CD4-positive, alpha-beta memory T cell (primary cell): Measurements from ENCODE around the gene CELSR1. TPM values are rescaled to one million over a fixed set of nuclear protein-coding genes. Genes with fewer than 3 reads are reported as not detected.
A peak's percentile ranks its signal among the peaks of the same experiment; 100 is the strongest.

Experiments
- CTCF ChIA-PET: fragments of 350-600 bp; sonication (Branson Sonifier 250); formaldehyde crosslinking; loops from one replicate; lab custom pipeline; 2021; ENCODE audit warnings: inconsistent platforms; ENCODE audit not compliant: partially characterized antibody; lab: Charles Lee
- POLR2A ChIA-PET: fragments of 350-600 bp; sonication (Branson Sonifier 250); formaldehyde crosslinking; loops from one replicate; lab custom pipeline; 2021; ENCODE audit not compliant: partially characterized antibody; lab: Charles Lee
- DNase-seq, 5 donors: peaks; one replicate each; pipeline versions ENCODE4 v3.0.0 to v3.0.0-alpha.2; 2020 to 2022; ENCODE audit warnings: mixed read lengths in 1 of 5
- H3K27ac ChIP-seq: one replicate; pipeline ENCODE4 v1.7.0; 2013; ENCODE audit warnings: low read depth, low read length
- H3K27me3 ChIP-seq: 2 replicates; pipeline ENCODE4 v1.7.0; 2013; ENCODE audit warnings: mild to moderate bottlenecking, low read length, moderate library complexity; ENCODE audit not compliant: insufficient read depth
- H3K36me3 ChIP-seq: 2 replicates; pipeline ENCODE4 v1.7.0; 2013; ENCODE audit warnings: mild to moderate bottlenecking, low read length, moderate library complexity; ENCODE audit not compliant: insufficient read depth
- H3K4me1 ChIP-seq: 2 replicates; pipeline ENCODE4 v1.7.0; 2013; ENCODE audit warnings: mild to moderate bottlenecking, low read length, moderate library complexity; ENCODE audit not compliant: insufficient read depth
- H3K4me3 ChIP-seq, 2 donors: one replicate each; pipeline ENCODE4 v1.7.0; 2013; ENCODE audit warnings: low read length in 2 of 2, mild to moderate bottlenecking in 1 of 2
- H3K9me3 ChIP-seq, 2 donors: one replicate each; pipeline ENCODE4 v1.7.0; 2013; ENCODE audit warnings: low read length in 2 of 2, control low read depth in 1 of 2; ENCODE audit not compliant: control insufficient read depth in 1 of 2
- H3K27ac Mint-ChIP-seq, 7 donors: one replicate each; pipeline ENCODE4 v1.8.0; 2020 to 2021; ENCODE audit warnings: mixed read lengths in 7 of 7, mild to moderate bottlenecking in 6 of 7, inconsistent platforms in 3 of 7, moderate library complexity in 3 of 7
- H3K27me3 Mint-ChIP-seq, 2 donors: one replicate each; pipeline ENCODE4 v1.8.0; 2020 to 2021; ENCODE audit warnings: mixed read lengths in 2 of 2
- H3K36me3 Mint-ChIP-seq, 2 donors: one replicate each; pipeline ENCODE4 v1.8.0; 2020 to 2021; ENCODE audit warnings: mixed read lengths in 2 of 2, inconsistent platforms in 1 of 2, mild to moderate bottlenecking in 1 of 2
- H3K4me1 Mint-ChIP-seq, 4 donors: one replicate each; pipeline ENCODE4 v1.8.0; 2020 to 2021; ENCODE audit warnings: mixed read lengths in 4 of 4, mild to moderate bottlenecking in 1 of 4
- H3K4me3 Mint-ChIP-seq, 8 donors: one replicate each; pipeline ENCODE4 v1.8.0; 2020 to 2021; ENCODE audit warnings: mixed read lengths in 8 of 8, mild to moderate bottlenecking in 7 of 8, moderate library complexity in 6 of 8, inconsistent platforms in 3 of 8
- H3K9me3 Mint-ChIP-seq, 8 donors: one replicate each; pipeline ENCODE4 v1.8.0; 2020 to 2021; ENCODE audit warnings: mixed read lengths in 8 of 8, mild to moderate bottlenecking in 5 of 8, inconsistent platforms in 3 of 8, moderate library complexity in 1 of 8
- intact Hi-C: fragments of 100-400 bp; cut with micrococcal nuclease; formaldehyde crosslinking; loops from one replicate; pipeline ENCODE4 v1.15.1; 2023
- polyA plus RNA-seq, 2 donors: library from polyadenylated mRNA; unstranded; fragments of 300-500 nt; fragmentation: Illumina TruSeq; gene quantifications; one replicate each; pipeline ENCODE4 v1.2.3, GENCODE V29; 2021
- total RNA-seq, 2 experiments: library from RNA; stranded (reverse); gene quantifications; one replicate each; pipeline ENCODE4 v1.2.3, GENCODE V29; 2021

CELSR1 gene
- total and polyA plus RNA-seq, 4 experiments from 2014 or later, result 0.47 to 1.1 (median 0.81) TPM

DNA sequence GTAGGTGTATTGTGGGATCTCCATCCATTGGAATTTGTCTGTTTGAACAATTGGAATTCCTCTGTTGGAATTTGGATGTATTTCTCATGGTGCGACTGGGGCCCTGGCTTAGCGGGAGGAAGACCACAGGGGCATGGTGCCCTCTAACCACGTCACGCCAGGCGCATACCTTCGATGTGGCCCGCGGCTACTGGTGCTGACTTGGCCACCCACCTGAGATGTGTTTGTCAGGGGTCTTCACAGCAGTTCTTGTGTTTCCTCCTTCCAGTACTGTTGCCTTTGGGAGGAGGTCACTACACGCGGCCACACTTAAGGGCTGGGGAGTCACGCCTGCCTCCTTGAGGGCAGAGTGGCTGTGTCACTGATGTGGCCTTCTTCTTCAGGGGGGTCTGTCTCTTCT, 46.2 kb upstream of the CELSR1 start:
- Mint-ChIP-seq H3K27ac (no peak overlapping the region), H3K9me3 (no peaks in the 10 kb centered on the region), H3K36me3 (no peaks in the 10 kb centered on the region), H3K4me3 (no peak overlapping the region), H3K4me1 (peaks cover 10 to 39% (median 27%) of the 10 kb centered on the region in 4 donors), H3K27me3 (no peaks in the 10 kb centered on the region)
- H3K27ac ChIP-seq, result no peak overlapping the region
- ChIA-PET POLR2A (no interaction called here), CTCF (no interaction called here)
- H3K4me1 ChIP-seq, result peaks cover 23% of the 10 kb centered on the region
- H3K9me3 ChIP-seq, result no peaks in the 10 kb centered on the region
- intact Hi-C loops, result no loop called here
- DNase-seq, result no peak
- no peak overlapping the region for H3K4me3 ChIP-seq
- no peaks in the 10 kb centered on the region for H3K27me3 ChIP-seq
- H3K36me3 ChIP-seq, result no peaks in the 10 kb centered on the region

GRCh38 chr22:46582281-46582933, 45.0 kb upstream of the CELSR1 start:
- H3K9me3 Mint-ChIP-seq, result no peaks in the 10 kb centered on the region
- H3K36me3 ChIP-seq, result no peaks in the 10 kb centered on the region
- H3K4me3 ChIP-seq, result no peak overlapping the region
- DNase-seq, result no peak
- H3K4me3 Mint-ChIP-seq, result no peak overlapping the region
- H3K36me3 Mint-ChIP-seq, result peaks cover 0 to 2% of the 10 kb centered on the region in 2 donors
- H3K27me3 ChIP-seq, result no peaks in the 10 kb centered on the region
- H3K9me3 ChIP-seq, result no peaks in the 10 kb centered on the region
- peaks cover 23% of the 10 kb centered on the region for H3K4me1 ChIP-seq
- peaks cover 8 to 46% (median 27%) of the 10 kb centered on the region in 4 donors for H3K4me1 Mint-ChIP-seq
- CTCF ChIA-PET, result no interaction called here
- POLR2A ChIA-PET, result no interaction called here
- no peak overlapping the region for H3K27ac ChIP-seq
- peak overlapping the region in 1 of 7 donors; percentile 62 for H3K27ac Mint-ChIP-seq
- intact Hi-C loops, result no loop called here
- no peaks in the 10 kb centered on the region for H3K27me3 Mint-ChIP-seq

GRCh38 chr22:46581538-46582244, 44.3 kb upstream of the CELSR1 start:
- Histone ChIP-seq H3K36me3 (no peaks in the 10 kb centered on the region), H3K27me3 (no peaks in the 10 kb centered on the region), H3K4me3 (no peak overlapping the region), H3K27ac (no peak overlapping the region), H3K9me3 (no peaks in the 10 kb centered on the region), H3K4me1 (peaks cover 16% of the 10 kb centered on the region)
- no peak for DNase-seq
- Mint-ChIP-seq H3K4me3 (no peak overlapping the region), H3K36me3 (peaks cover 0 to 2% of the 10 kb centered on the region in 2 donors), H3K27ac (peak overlapping the region in 2 of 7 donors; percentile 36 to 62), H3K9me3 (no peaks in the 10 kb centered on the region), H3K27me3 (no peaks in the 10 kb centered on the region), H3K4me1 (peaks cover 5 to 39% (median 20%) of the 10 kb centered on the region in 4 donors)
- intact Hi-C loops, result no loop called here
- ChIA-PET CTCF (no interaction called here), POLR2A (no interaction called here)

DNA sequence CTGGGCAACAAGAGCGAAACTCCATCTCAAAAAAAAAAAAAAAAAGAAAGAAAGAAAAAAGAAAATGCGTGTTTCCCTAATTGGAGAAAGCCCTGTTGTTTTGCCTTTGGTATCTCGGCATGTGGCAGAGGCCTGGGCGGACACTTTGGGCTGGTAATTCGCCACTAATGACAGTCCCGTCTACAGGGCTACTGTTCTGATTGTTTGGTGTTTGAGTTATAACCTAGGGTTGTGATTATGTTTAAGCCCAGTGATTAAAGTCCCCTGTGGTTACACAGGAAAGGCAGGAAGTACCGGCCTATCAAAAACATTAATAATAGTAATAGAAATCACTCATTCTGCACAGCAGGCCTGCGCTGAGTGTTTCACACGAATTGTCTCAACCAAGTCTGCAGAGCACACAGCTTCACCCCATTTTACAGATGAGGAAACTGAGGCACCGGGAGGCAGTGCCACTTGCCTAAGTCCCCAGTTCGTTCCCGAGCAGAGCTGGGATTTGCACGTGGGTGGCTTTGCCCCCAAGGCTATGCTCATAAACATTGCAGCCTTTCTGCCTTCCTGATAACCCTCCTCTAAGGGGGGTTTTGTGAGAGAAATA, 43.6 kb upstream of the CELSR1 start:
- no peak overlapping the region for H3K4me3 ChIP-seq
- H3K4me1 Mint-ChIP-seq, result peaks cover 7 to 40% (median 23%) of the 10 kb centered on the region in 4 donors
- no peaks in the 10 kb centered on the region for H3K27me3 ChIP-seq
- H3K9me3 Mint-ChIP-seq, result no peaks in the 10 kb centered on the region
- no peak overlapping the region for H3K4me3 Mint-ChIP-seq
- intact Hi-C loops, result no loop called here
- ChIA-PET CTCF (no interaction called here), POLR2A (no interaction called here)
- H3K27ac ChIP-seq, result no peak overlapping the region
- peaks cover 18% of the 10 kb centered on the region for H3K4me1 ChIP-seq
- H3K9me3 ChIP-seq, result no peaks in the 10 kb centered on the region
- H3K36me3 ChIP-seq, result no peaks in the 10 kb centered on the region
- no peak for DNase-seq
- H3K27ac Mint-ChIP-seq, result peak overlapping the region in 1 of 7 donors; percentile 62
- peaks cover 0 to 3% of the 10 kb centered on the region in 2 donors for H3K36me3 Mint-ChIP-seq
- H3K27me3 Mint-ChIP-seq, result no peaks in the 10 kb centered on the region

GRCh38 chr22:46579751-46580449, 42.5 kb upstream of the CELSR1 start:
- CTCF ChIA-PET, result no interaction called here
- Histone ChIP-seq H3K27ac (no peak overlapping the region), H3K9me3 (no peaks in the 10 kb centered on the region), H3K27me3 (no peaks in the 10 kb centered on the region), H3K4me1 (peaks cover 26% of the 10 kb centered on the region), H3K36me3 (no peaks in the 10 kb centered on the region), H3K4me3 (no peak overlapping the region)
- no peaks in the 10 kb centered on the region for H3K27me3 Mint-ChIP-seq
- H3K27ac Mint-ChIP-seq, result peak overlapping the region in 3 of 7 donors; percentile 37 to 90 (median 41)
- peak overlapping the region in 4 of 8 donors; percentile 21 to 52 (median 26) for H3K4me3 Mint-ChIP-seq
- DNase-seq, result no peak
- POLR2A ChIA-PET, result no interaction called here
- H3K4me1 Mint-ChIP-seq, result peaks cover 13 to 52% (median 33%) of the 10 kb centered on the region in 4 donors
- no peaks in the 10 kb centered on the region for H3K9me3 Mint-ChIP-seq
- H3K36me3 Mint-ChIP-seq, result peaks cover 0 to 6% of the 10 kb centered on the region in 2 donors
- intact Hi-C loops, result loop anchor here (5.0 kb wide), 1 partner anchor 92 kb away; no protein-coding TSS in a partner anchor

- Histone ChIP-seq H3K36me3 (no peaks in the 10 kb centered on the region), H3K4me1 (peaks cover 26% of the 10 kb centered on the region), H3K27me3 (no peaks in the 10 kb centered on the region), H3K9me3 (no peaks in the 10 kb centered on the region), H3K4me3 (no peak overlapping the region), H3K27ac (no peak overlapping the region)
- Mint-ChIP-seq H3K4me3 (peak overlapping the region; percentile 66 to 92 (median 88)), H3K4me1 (peaks cover 13 to 58% (median 36%) of the 10 kb centered on the region in 4 donors), H3K27ac (peak overlapping the region in 5 of 7 donors; percentile 27 to 90 (median 58)), H3K36me3 (peaks cover 0 to 6% of the 10 kb centered on the region in 2 donors), H3K27me3 (no peaks in the 10 kb centered on the region), H3K9me3 (no peaks in the 10 kb centered on the region)
- CTCF ChIA-PET, result no interaction called here
- intact Hi-C loops, result loop anchor here (5.0 kb wide), 1 partner anchor 93 kb away; no protein-coding TSS in a partner anchor
- POLR2A ChIA-PET, result no interaction called here
- DNase-seq, result no peak
Measured at GRCh38 chr22:46578824-46579561, 41.6 kb upstream of the CELSR1 start.
